ENCODE data around the gene ZFYVE19.

ZFYVE19 gene

GRCh38 chr15:40775740-40776536 lies 31.0 kb upstream of the ZFYVE19 start:
- DNase-seq: no peak

GRCh38 chr15:40776537-40777141 lies 30.2 kb upstream of the ZFYVE19 start:
- DNase-seq: no peak

- DNase-seq: no peak
Observed at GRCh38 chr15:40782609-40783227, 24.2 kb upstream of the ZFYVE19 start.

GRCh38 chr15:40785164-40785563 lies 21.7 kb upstream of the ZFYVE19 start:
- DNase-seq: no peak

- DNase-seq: no peak
Observed at GRCh38 chr15:40785814-40786213, 21.1 kb upstream of the ZFYVE19 start.

- DNase-seq: no peak
Observed at GRCh38 chr15:40787344-40787841, 19.5 kb upstream of the ZFYVE19 start.

- no peak for DNase-seq
Observed at GRCh38 chr15:40787991-40788390, 18.9 kb upstream of the ZFYVE19 start.

- no peak for DNase-seq
Observed at GRCh38 chr15:40789119-40789518, 17.8 kb upstream of the ZFYVE19 start.

- DNase-seq: no peak
Observed at GRCh38 chr15:40789999-40790398, 16.9 kb upstream of the ZFYVE19 start.

GRCh38 chr15:40790718-40791117 lies 16.2 kb upstream of the ZFYVE19 start:
- DNase-seq: no peak

GRCh38 chr15:40792394-40792793 lies 14.5 kb upstream of the ZFYVE19 start:
- no peak for DNase-seq

- DNase-seq: no peak
Observed at GRCh38 chr15:40793216-40793989, 13.5 kb upstream of the ZFYVE19 start.

GRCh38 chr15:40796041-40796440 lies 10.8 kb upstream of the ZFYVE19 start:
- DNase-seq: no peak

GRCh38 chr15:40796512-40796911 lies 10.4 kb upstream of the ZFYVE19 start:
- no peak for DNase-seq

GRCh38 chr15:40799523-40799922 lies 7.4 kb upstream of the ZFYVE19 start:
- no peak for DNase-seq

- DNase-seq: no peak
Observed at GRCh38 chr15:40803076-40803475, 3.8 kb upstream of the ZFYVE19 start.

GRCh38 chr15:40803688-40804087 lies 3.2 kb upstream of the ZFYVE19 start:
- DNase-seq: no peak

- DNase-seq: no peak
Observed at GRCh38 chr15:40806672-40807027, 239 bp upstream of the ZFYVE19 start.

- DNase-seq: no peak
Observed at GRCh38 chr15:40807888-40808461, 1.1 kb downstream of the ZFYVE19 start.

GRCh38 chr15:40808861-40809450 lies 2.1 kb downstream of the ZFYVE19 start:
- no peak for DNase-seq

GRCh38 chr15:40812721-40813425 lies 6.0 kb downstream of the ZFYVE19 start:
- no peak for DNase-seq

Data from right forelimb (tissue), 1 donor.